Right lobe of liver (tissue), 4 donors: ENCODE measurements around the gene CES2.

Experiments
- POLR2A ChIP-seq: fragments of 450-650 bp; IDR thresholded peaks from one replicate; pipeline ENCODE4 v1.6.1; 2017; ENCODE audit warnings: antibody characterized with exemption, mild to moderate bottlenecking
- TF ChIP-seq, protein P1 (sequence below), 4 donors: fragments of 200-600 bp in 3 of 4; fragments of 450-650 bp in 1 of 4; IDR thresholded peaks; one replicate each; pipeline versions ENCODE4 v1.5.1 to v1.8.0; 2016 to 2022; ENCODE audit warnings: antibody characterized with exemption in 4 of 4, mild to moderate bottlenecking in 2 of 4
- donor health status: DM: no; HTN: no; CAD: no.
- donor health status: DM: no; HTN: no; CAD: no.
- donor health status: DM: no; HTN: yes; CAD: no.

DNA sequence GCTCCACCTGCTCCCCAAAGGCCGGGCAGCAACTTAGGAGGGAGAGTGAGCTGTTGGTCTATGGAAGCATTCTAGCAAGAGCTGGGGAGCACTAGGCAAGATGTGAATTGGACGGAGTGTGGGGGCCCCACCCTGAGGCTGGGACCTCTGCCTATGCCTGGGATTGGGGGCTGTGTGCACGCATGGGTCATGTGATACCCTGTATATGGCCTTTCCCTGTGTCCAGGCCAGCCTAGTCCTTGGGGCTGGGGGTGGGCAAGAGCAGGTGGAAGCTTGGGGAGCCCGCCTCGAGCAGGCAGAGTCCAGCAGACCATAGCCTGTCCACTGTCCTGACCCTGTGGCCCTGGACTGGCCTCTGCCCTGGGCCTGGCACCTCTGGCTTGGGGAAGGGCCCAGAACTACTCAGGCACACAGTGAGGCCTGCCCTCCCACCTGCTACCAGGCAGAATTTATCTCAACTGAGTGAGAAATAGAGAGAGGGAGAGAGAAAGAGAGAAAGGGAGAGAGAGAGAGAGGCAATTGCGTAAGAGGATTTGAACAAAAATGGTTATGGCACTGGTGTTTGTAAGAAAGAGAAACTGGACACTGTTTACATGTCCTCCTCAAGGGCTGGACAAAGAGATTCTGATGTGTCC lies 35.9 kb upstream of the CES2 start:
- TF ChIP-seq, protein P1, sequence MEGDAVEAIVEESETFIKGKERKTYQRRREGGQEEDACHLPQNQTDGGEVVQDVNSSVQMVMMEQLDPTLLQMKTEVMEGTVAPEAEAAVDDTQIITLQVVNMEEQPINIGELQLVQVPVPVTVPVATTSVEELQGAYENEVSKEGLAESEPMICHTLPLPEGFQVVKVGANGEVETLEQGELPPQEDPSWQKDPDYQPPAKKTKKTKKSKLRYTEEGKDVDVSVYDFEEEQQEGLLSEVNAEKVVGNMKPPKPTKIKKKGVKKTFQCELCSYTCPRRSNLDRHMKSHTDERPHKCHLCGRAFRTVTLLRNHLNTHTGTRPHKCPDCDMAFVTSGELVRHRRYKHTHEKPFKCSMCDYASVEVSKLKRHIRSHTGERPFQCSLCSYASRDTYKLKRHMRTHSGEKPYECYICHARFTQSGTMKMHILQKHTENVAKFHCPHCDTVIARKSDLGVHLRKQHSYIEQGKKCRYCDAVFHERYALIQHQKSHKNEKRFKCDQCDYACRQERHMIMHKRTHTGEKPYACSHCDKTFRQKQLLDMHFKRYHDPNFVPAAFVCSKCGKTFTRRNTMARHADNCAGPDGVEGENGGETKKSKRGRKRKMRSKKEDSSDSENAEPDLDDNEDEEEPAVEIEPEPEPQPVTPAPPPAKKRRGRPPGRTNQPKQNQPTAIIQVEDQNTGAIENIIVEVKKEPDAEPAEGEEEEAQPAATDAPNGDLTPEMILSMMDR (IDR thresholded peaks at IDR 0.05) = no peak
- no peak for TF ChIP-seq POLR2A
